LNCaP clone FGC (cell line): ENCODE results near the gene ZGPAT.

Experiments
- DNase-seq: peaks from one replicate; pipeline ENCODE4 v3.0.0-alpha.2; 2011; ENCODE audit warnings: low read depth
- H3K4me3 ChIP-seq: 2 replicates; pipeline ENCODE4 v1.5.1; 2011; ENCODE audit warnings: mild to moderate bottlenecking, low read depth, low read length, control low read depth
- TF ChIP-seq, protein P1 (sequence below): IDR thresholded peaks from 2 replicates; pipeline ENCODE4 v1.5.1; 2012; ENCODE audit warnings: mild to moderate bottlenecking; ENCODE audit not compliant: control insufficient read depth, insufficient read depth; ENCODE audit errors: extremely low read depth

The ZGPAT gene

DNA sequence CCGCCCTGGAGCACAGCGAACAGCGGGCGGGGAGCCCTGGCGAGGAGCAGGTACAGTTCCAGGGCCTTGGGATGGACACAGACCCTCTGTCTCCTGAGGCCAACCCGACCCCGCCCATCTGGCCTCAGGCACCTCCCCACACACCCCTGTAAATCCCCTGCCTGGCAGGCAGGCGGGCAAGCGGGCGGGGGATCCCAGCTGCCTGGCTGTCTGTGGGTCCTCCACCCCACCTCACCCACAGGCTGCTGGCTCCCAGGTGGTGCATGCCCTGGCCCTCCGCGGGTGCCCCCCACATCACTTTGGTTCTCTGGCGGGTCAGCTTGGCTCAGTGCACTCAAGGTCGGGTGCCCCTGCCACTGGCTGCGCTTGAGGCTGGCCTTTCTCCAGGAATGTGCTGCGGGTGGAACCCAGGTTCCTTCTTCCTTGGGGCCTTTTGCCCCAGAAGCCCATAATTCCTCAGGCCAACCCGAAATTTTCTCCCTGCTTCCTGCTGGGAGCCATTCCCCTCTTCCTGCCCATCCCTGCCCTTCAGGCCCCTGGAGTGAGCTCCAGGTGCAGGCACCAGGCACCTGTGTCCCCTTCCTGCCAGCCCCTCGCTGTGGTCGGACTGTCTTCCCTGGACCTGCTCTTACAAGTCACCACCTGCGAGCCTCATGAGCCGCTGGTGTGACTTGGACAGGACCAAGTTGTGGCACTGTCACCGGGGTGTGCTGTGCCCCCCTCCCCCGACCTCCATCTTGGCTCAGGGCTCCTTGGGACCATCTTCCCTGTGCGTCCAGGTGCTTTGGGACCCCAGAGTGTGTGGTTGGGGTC, 16.7 kb upstream of the ZGPAT start:
- TF ChIP-seq, protein P1, sequence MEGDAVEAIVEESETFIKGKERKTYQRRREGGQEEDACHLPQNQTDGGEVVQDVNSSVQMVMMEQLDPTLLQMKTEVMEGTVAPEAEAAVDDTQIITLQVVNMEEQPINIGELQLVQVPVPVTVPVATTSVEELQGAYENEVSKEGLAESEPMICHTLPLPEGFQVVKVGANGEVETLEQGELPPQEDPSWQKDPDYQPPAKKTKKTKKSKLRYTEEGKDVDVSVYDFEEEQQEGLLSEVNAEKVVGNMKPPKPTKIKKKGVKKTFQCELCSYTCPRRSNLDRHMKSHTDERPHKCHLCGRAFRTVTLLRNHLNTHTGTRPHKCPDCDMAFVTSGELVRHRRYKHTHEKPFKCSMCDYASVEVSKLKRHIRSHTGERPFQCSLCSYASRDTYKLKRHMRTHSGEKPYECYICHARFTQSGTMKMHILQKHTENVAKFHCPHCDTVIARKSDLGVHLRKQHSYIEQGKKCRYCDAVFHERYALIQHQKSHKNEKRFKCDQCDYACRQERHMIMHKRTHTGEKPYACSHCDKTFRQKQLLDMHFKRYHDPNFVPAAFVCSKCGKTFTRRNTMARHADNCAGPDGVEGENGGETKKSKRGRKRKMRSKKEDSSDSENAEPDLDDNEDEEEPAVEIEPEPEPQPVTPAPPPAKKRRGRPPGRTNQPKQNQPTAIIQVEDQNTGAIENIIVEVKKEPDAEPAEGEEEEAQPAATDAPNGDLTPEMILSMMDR: no peak
- no peak overlapping the region for H3K4me3 ChIP-seq
- DNase-seq: no peak

DNA sequence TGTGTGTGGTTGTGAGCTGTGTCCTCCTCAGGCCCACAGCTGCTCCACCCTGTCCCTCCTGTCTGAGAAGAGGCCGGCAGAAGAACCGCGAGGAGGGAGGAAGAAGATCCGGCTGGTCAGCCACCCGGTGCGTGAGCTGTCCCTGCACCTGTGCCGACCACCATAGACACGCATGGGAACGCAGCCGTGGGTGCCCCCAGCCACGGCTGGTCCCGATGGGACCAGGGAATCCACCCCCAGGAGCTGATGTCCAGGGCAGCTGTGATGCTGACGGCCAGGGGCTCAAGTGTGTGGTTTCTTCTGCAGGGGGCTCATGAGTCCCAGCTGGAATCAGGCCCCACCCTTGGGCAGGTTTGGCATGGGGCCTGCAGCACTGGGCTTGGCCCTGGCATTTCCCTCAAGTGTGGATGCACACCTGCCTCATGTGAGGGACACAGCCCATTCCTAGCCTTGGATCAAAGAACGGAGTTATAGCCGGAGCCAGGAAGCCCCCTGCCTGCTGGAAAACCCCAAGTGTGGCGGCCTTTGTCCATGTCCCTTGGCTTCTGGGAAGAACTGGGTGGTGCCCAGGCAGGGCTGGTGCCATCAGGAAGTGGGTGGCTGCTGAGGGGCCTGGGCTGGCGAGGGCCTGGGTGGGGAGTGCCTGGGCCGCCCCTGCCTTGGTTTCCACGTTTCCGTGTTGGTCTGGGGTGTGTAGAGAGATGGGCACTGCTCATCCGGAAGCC, 16.0 kb upstream of the ZGPAT start:
- no peak for DNase-seq
- no peak overlapping the region for H3K4me3 ChIP-seq
- TF ChIP-seq, protein P1: no peak

GRCh38 chr20:63692436-63693082, 15.3 kb upstream of the ZGPAT start:
- TF ChIP-seq, protein P1: peak; percentile 12; the same call in 1 of the 2 replicates
- no peak overlapping the region for H3K4me3 ChIP-seq
- no peak for DNase-seq

DNA sequence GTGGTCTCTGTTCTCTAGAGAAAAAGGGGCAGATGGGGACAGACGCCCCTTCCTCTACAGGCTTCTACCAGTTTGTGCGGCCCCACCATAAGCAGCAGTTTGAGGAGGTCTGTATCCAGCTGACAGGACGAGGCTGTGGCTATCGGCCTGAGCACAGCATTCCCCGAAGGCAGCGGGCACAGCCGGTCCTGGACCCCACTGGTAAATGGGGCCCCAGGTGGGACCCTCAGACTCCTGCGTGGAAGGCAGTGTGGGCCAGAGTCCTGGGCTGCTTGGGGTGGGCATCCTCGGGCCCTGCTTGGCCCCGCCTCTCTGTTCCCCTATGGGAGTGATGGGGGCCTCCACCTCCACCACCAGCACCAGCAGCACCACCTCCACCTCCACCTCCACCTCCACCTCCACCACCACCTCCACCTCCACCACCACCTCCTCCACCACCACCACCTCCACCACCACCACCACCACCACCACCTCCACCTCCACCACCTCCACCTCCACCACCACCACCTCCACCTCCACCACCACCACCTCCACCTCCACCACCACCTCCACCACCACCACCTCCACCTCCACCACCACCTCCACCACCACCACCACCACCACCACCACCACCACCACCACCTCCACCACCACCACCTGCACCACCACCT, 14.6 kb upstream of the ZGPAT start:
- no peak overlapping the region for H3K4me3 ChIP-seq
- TF ChIP-seq, protein P1: no peak
- no peak for DNase-seq

- no peak for DNase-seq
- TF ChIP-seq, protein P1: no peak
- no peak overlapping the region for H3K4me3 ChIP-seq
Observed at GRCh38 chr20:63693733-63694583, 13.9 kb upstream of the ZGPAT start.
